ENCODE data around the gene TXK. TPM values are rescaled to one million over a fixed set of nuclear protein-coding genes. Genes with fewer than 3 reads are reported as not detected.

Gene TXK
- total and polyA plus RNA-seq, 12 donors, result 0.55 to 4.9 (median 1.4) TPM

- Histone ChIP-seq H3K4me3 (no peak overlapping the region), H3K27ac (no peak overlapping the region), H3K4me1 (replicated peaks in 1 of 2) (no peaks in the 10 kb centered on the region), H3K27me3 (peaks cover 8% of the 10 kb centered on the region), H3K9me3 (replicated peaks in 1 of 3) (no peaks in the 10 kb centered on the region), H3K36me3 (replicated peaks in 1 of 2) (no peaks in the 10 kb centered on the region)
- TF ChIP-seq CTCF (IDR thresholded peaks at IDR 0.05), result no peak
- TF ChIP-seq POLR2A (IDR thresholded peaks at IDR 0.05), result no peak
- DNase-seq, result no peak
- WGBS, 4 donors, result 57 to 69% (median 62%) methylated on average over 3 of the region's 3 CpGs
- intact Hi-C loops (cut with DNase I), result no loop called here
Measured at GRCh38 chr4:48046059-48046458, 88.0 kb downstream of the TXK start.

- Histone ChIP-seq H3K9me3 (replicated peaks in 1 of 3) (no peaks in the 10 kb centered on the region), H3K4me3 (no peak overlapping the region), H3K27ac (no peak overlapping the region), H3K36me3 (replicated peaks in 1 of 2) (no peaks in the 10 kb centered on the region), H3K4me1 (replicated peaks in 1 of 2) (no peaks in the 10 kb centered on the region), H3K27me3 (peaks cover 8% of the 10 kb centered on the region)
- TF ChIP-seq CTCF (IDR thresholded peaks at IDR 0.05) (no peak), POLR2A (IDR thresholded peaks at IDR 0.05) (no peak)
- 84 to 93% (median 88%) methylated on average over 2 of the region's 2 CpGs for WGBS, 4 donors
- no peak for DNase-seq
- intact Hi-C loops (cut with DNase I), result no loop called here
Measured at GRCh38 chr4:48044298-48044697, 89.8 kb downstream of the TXK start.

GRCh38 chr4:48043504-48043903, 90.5 kb downstream of the TXK start:
- peaks cover 8% of the 10 kb centered on the region for H3K27me3 ChIP-seq
- WGBS, 4 donors, result 74 to 90% (median 78%) methylated on average over 2 of the region's 2 CpGs
- intact Hi-C loops (cut with DNase I), result no loop called here

GRCh38 chr4:48042979-48043461, 91.0 kb downstream of the TXK start:
- H3K9me3 ChIP-seq (replicated peaks in 1 of 3), result no peaks in the 10 kb centered on the region
- no peak overlapping the region for H3K27ac ChIP-seq
- DNase-seq, result no peak
- WGBS, 4 donors, result 75 to 87% (median 79%) methylated on average over 3 of the region's 3 CpGs
- no peak overlapping the region for H3K4me3 ChIP-seq
- intact Hi-C loops (cut with DNase I), result no loop called here
- no peak for TF ChIP-seq POLR2A (IDR thresholded peaks at IDR 0.05)
- no peaks in the 10 kb centered on the region for H3K36me3 ChIP-seq (replicated peaks in 1 of 2)
- no peaks in the 10 kb centered on the region for H3K4me1 ChIP-seq (replicated peaks in 1 of 2)
- H3K27me3 ChIP-seq, result peaks cover 8% of the 10 kb centered on the region

More at GRCh38 chr4:48043504-48043903, 90.5 kb downstream of the TXK start:
- no peak for DNase-seq
- Histone ChIP-seq H3K27ac (no peak overlapping the region), H3K36me3 (replicated peaks in 1 of 2) (no peaks in the 10 kb centered on the region), H3K4me3 (no peak overlapping the region), H3K4me1 (replicated peaks in 1 of 2) (no peaks in the 10 kb centered on the region), H3K9me3 (replicated peaks in 1 of 3) (no peaks in the 10 kb centered on the region)
- no peak for TF ChIP-seq CTCF (IDR thresholded peaks at IDR 0.05)

GRCh38 chr4:48041535-48042137, 92.4 kb downstream of the TXK start:
- H3K27me3 ChIP-seq, result peaks cover 5% of the 10 kb centered on the region
- TF ChIP-seq POLR2A (IDR thresholded peaks at IDR 0.05) (no peak), CTCF (IDR thresholded peaks at IDR 0.05) (no peak)
- intact Hi-C loops (cut with DNase I), result no loop called here
- no peak overlapping the region for H3K27ac ChIP-seq
- no peaks in the 10 kb centered on the region for H3K4me1 ChIP-seq (replicated peaks in 1 of 2)
- no peaks in the 10 kb centered on the region for H3K9me3 ChIP-seq (replicated peaks in 1 of 3)
- no peak for DNase-seq
- H3K36me3 ChIP-seq (replicated peaks in 1 of 2), result no peaks in the 10 kb centered on the region
- WGBS, 4 donors, result 54 to 71% (median 61%) methylated on average over 4 of the region's 4 CpGs
- no peak overlapping the region for H3K4me3 ChIP-seq
